Suprapubic skin (tissue), 4 donors: ENCODE measurements around the gene SERPINB11.

Experiments
- EP300 ChIP-seq: sonication (generic); formaldehyde crosslinking; IDR thresholded peaks from one replicate; pipeline ENCODE4 v1.6.1; 2017; ENCODE audit warnings: antibody characterized with exemption
- POLR2A ChIP-seq, 2 donors: fragments of 450-650 bp; IDR thresholded peaks; one replicate each; pipeline ENCODE4 v1.6.1; 2017; ENCODE audit warnings: antibody characterized with exemption in 2 of 2, mild to moderate bottlenecking in 2 of 2, moderate library complexity in 2 of 2
- POLR2AphosphoS5 ChIP-seq, 3 donors: sonication (generic); formaldehyde crosslinking; IDR thresholded peaks; one replicate each; pipeline ENCODE4 v1.6.1; 2017; ENCODE audit warnings: antibody characterized with exemption in 3 of 3
- TF ChIP-seq, protein P1 (sequence below), 2 donors: fragments of 200-600 bp in 1 of 2; fragments of 450-650 bp in 1 of 2; sonication (generic) in 1 of 2; IDR thresholded peaks; one replicate each; pipeline ENCODE4 v1.5.1; 2016 to 2019; ENCODE audit warnings: antibody characterized with exemption in 2 of 2, mild to moderate bottlenecking in 1 of 2, moderate library complexity in 1 of 2

DNA sequence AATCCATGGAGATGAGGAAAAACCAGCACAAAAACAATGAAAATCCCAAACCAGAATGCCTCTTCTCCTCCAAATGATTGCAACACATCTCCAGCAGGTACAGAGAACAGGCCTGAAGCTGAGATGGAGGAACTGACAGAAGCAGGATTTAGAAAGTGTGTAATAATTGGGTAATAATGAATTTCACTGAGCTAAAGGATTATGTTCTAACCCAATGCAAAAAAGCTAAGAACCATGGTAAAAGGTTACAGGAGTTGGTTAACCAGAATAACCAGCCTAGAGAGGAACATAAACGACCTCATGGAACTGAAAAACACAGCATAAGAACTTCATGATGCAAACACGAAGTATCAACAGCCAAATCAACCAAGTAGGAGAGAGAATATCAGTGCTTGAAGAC lies 13.7 kb upstream of the SERPINB11 start:
- TF ChIP-seq, protein P1, sequence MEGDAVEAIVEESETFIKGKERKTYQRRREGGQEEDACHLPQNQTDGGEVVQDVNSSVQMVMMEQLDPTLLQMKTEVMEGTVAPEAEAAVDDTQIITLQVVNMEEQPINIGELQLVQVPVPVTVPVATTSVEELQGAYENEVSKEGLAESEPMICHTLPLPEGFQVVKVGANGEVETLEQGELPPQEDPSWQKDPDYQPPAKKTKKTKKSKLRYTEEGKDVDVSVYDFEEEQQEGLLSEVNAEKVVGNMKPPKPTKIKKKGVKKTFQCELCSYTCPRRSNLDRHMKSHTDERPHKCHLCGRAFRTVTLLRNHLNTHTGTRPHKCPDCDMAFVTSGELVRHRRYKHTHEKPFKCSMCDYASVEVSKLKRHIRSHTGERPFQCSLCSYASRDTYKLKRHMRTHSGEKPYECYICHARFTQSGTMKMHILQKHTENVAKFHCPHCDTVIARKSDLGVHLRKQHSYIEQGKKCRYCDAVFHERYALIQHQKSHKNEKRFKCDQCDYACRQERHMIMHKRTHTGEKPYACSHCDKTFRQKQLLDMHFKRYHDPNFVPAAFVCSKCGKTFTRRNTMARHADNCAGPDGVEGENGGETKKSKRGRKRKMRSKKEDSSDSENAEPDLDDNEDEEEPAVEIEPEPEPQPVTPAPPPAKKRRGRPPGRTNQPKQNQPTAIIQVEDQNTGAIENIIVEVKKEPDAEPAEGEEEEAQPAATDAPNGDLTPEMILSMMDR (IDR thresholded peaks at IDR 0.05) = no peak
- TF ChIP-seq POLR2A (IDR thresholded peaks at IDR 0.05) (no peak), EP300 (no peak), POLR2AphosphoS5 (IDR thresholded peaks at IDR 0.05) (no peak)
